Urinary bladder (tissue), 4 donors: ENCODE data around the gene PRKCB. TPM values are rescaled to one million over a fixed set of nuclear protein-coding genes. Genes with fewer than 3 reads are reported as not detected.

Experiments used
- DNase-seq: peaks from one replicate; pipeline ENCODE4 v3.0.0-alpha.2; 2015; ENCODE audit errors: extremely low spot score
- H3K27ac ChIP-seq: one replicate; pipeline ENCODE4 v1.5.1; 2013; ENCODE audit warnings: low read depth, mild to moderate bottlenecking, moderate library complexity
- H3K36me3 ChIP-seq: one replicate; pipeline ENCODE4 v1.6.1; 2013; ENCODE audit warnings: mild to moderate bottlenecking, moderate library complexity; ENCODE audit not compliant: insufficient read depth
- H3K4me1 ChIP-seq: one replicate; pipeline ENCODE4 v1.6.1; 2013; ENCODE audit warnings: mild to moderate bottlenecking, moderate library complexity; ENCODE audit not compliant: insufficient read depth
- H3K4me3 ChIP-seq: one replicate; pipeline ENCODE4 v1.5.1; 2013; ENCODE audit warnings: low read depth, low read length
- WGBS: extraction: QIAGEN DNeasy Blood & Tissue Kit; methylation state at CpG from one replicate; pipeline ENCODE4 v1.1.7; 2013; 5-methylcytosine and 5-hydroxymethylcytosine counted together
- polyA plus RNA-seq: library from polyadenylated mRNA; stranded (reverse); fragments of 200-250 nt; gene quantifications from one replicate; pipeline ENCODE4 v1.2.3, GENCODE V29; 2013
- total RNA-seq: library from RNA; depleted of rRNA; stranded (reverse); fragments of >200 nt; gene quantifications from one replicate; pipeline ENCODE4 v1.2.3, GENCODE V29; 2014
- donor health status: healthy with polysubstance abuse.
- donor health status: healthy.

The PRKCB gene
- total and polyA plus RNA-seq, 2 donors = 7.0 to 8.9 TPM

GRCh38 chr16:23826528-23827045 is 9.2 kb upstream of the PRKCB start:
- Histone ChIP-seq H3K4me3 (no peak overlapping the region), H3K4me1 (no peaks in the 10 kb centered on the region), H3K36me3 (no peaks in the 10 kb centered on the region), H3K27ac (no peak overlapping the region)
- 53% methylated on average over 6 of the region's 6 CpGs for WGBS
- DNase-seq = no peak

- no peaks in the 10 kb centered on the region for H3K4me1 ChIP-seq
- no peak overlapping the region for H3K4me3 ChIP-seq
- H3K36me3 ChIP-seq = no peaks in the 10 kb centered on the region
- 48% methylated on average over 4 of the region's 4 CpGs for WGBS
- H3K27ac ChIP-seq = no peak overlapping the region
- DNase-seq = no peak
Measured at GRCh38 chr16:23827057-23827456, 8.7 kb upstream of the PRKCB start.

- H3K27ac ChIP-seq = no peak overlapping the region
- no peak for DNase-seq
- no peaks in the 10 kb centered on the region for H3K36me3 ChIP-seq
- H3K4me3 ChIP-seq = no peak overlapping the region
- H3K4me1 ChIP-seq = no peaks in the 10 kb centered on the region
- WGBS = 80% methylated on average over 2 of the region's 2 CpGs
Measured at GRCh38 chr16:23829454-23829853, 6.3 kb upstream of the PRKCB start.

GRCh38 chr16:23830276-23830675 is 5.5 kb upstream of the PRKCB start:
- DNase-seq = no peak
- H3K36me3 ChIP-seq = no peaks in the 10 kb centered on the region
- WGBS = 33% methylated on average over 1 of the region's 1 CpG

GRCh38 chr16:23832882-23833281 is 2.9 kb upstream of the PRKCB start:
- 71% methylated on average over 1 of the region's 1 CpG for WGBS
- no peak overlapping the region for H3K27ac ChIP-seq

More at GRCh38 chr16:23830276-23830675, 5.5 kb upstream of the PRKCB start:
- H3K4me1 ChIP-seq = no peaks in the 10 kb centered on the region
- H3K4me3 ChIP-seq = no peak overlapping the region
- no peak overlapping the region for H3K27ac ChIP-seq

GRCh38 chr16:23833504-23833903 is 2.3 kb upstream of the PRKCB start:
- Histone ChIP-seq H3K4me1 (no peaks in the 10 kb centered on the region), H3K4me3 (no peak overlapping the region), H3K36me3 (no peaks in the 10 kb centered on the region), H3K27ac (no peak overlapping the region)
- WGBS = 92% methylated on average over 2 of the region's 2 CpGs
- DNase-seq = no peak

More at GRCh38 chr16:23832882-23833281, 2.9 kb upstream of the PRKCB start:
- Histone ChIP-seq H3K36me3 (no peaks in the 10 kb centered on the region), H3K4me3 (no peak overlapping the region), H3K4me1 (no peaks in the 10 kb centered on the region)
- no peak for DNase-seq

GRCh38 chr16:23833960-23834685 is 1.7 kb upstream of the PRKCB start:
- Histone ChIP-seq H3K4me1 (no peaks in the 10 kb centered on the region), H3K27ac (no peak overlapping the region), H3K36me3 (no peaks in the 10 kb centered on the region), H3K4me3 (no peak overlapping the region)
- DNase-seq = no peak
- WGBS = 80% methylated on average over 7 of the region's 7 CpGs

- no peaks in the 10 kb centered on the region for H3K4me1 ChIP-seq
- no peaks in the 10 kb centered on the region for H3K36me3 ChIP-seq
- peak overlapping the region; percentile 59 for H3K4me3 ChIP-seq
- WGBS = under 1% methylated on average over 45 of the region's 45 CpGs
- no peak overlapping the region for H3K27ac ChIP-seq
- DNase-seq = no peak
Measured at GRCh38 chr16:23836078-23836403, 258 bp downstream of the PRKCB start.

- Histone ChIP-seq H3K36me3 (no peaks in the 10 kb centered on the region), H3K27ac (no peak overlapping the region), H3K4me3 (peak overlapping the region; percentile 59), H3K4me1 (no peaks in the 10 kb centered on the region)
- DNase-seq = no peak
- 3% methylated on average over 63 of the region's 63 CpGs for WGBS
Measured at GRCh38 chr16:23836404-23837311, 875 bp downstream of the PRKCB start.

GRCh38 chr16:23837553-23838308 is 1.9 kb downstream of the PRKCB start:
- H3K4me1 ChIP-seq = no peaks in the 10 kb centered on the region
- no peak overlapping the region for H3K27ac ChIP-seq
- no peaks in the 10 kb centered on the region for H3K36me3 ChIP-seq
- H3K4me3 ChIP-seq = no peak overlapping the region
- WGBS = 51% methylated on average over 16 of the region's 16 CpGs
- no peak for DNase-seq

GRCh38 chr16:23838485-23839142 is 2.8 kb downstream of the PRKCB start:
- Histone ChIP-seq H3K27ac (no peak overlapping the region), H3K36me3 (no peaks in the 10 kb centered on the region), H3K4me1 (no peaks in the 10 kb centered on the region), H3K4me3 (no peak overlapping the region)
- no peak for DNase-seq
- WGBS = 72% methylated on average over 9 of the region's 9 CpGs

GRCh38 chr16:23840310-23840709 is 4.5 kb downstream of the PRKCB start:
- H3K4me3 ChIP-seq = no peak overlapping the region
- H3K36me3 ChIP-seq = no peaks in the 10 kb centered on the region
- H3K27ac ChIP-seq = no peak overlapping the region
- WGBS = 78% methylated on average over 3 of the region's 3 CpGs
- H3K4me1 ChIP-seq = no peaks in the 10 kb centered on the region
- no peak for DNase-seq

- 95% methylated on average over 3 of the region's 3 CpGs for WGBS
- Histone ChIP-seq H3K27ac (no peak overlapping the region), H3K4me1 (no peaks in the 10 kb centered on the region)
Measured at GRCh38 chr16:23842137-23842600, 6.4 kb downstream of the PRKCB start.

More at GRCh38 chr16:23842137-23842600, 6.4 kb downstream of the PRKCB start:
- Histone ChIP-seq H3K4me3 (no peak overlapping the region), H3K36me3 (no peaks in the 10 kb centered on the region)
- no peak for DNase-seq
